WTC11 (cell line): ENCODE results near the gene NUMA1. TPM values are rescaled to one million over a fixed set of nuclear protein-coding genes. Genes with fewer than 3 reads are reported as not detected.

Experiments used
- ATAC-seq: fragments of 200-7000 bp; cut with Tn5 transposase; 2 replicates; pipeline ENCODE4 v1.10.0; 2021; ENCODE audit warnings: mild to moderate bottlenecking, moderate library complexity
- CTCF ChIA-PET: fragments of 300-600 bp; sonication (Branson Sonifier 250); formaldehyde crosslinking; loops from one replicate; lab custom pipeline; 2021; ENCODE audit warnings: antibody characterized with exemption; lab: Charles Lee
- POLR2A ChIA-PET: fragments of 350-600 bp; sonication (Branson Sonifier 250); formaldehyde crosslinking; loops from one replicate; lab custom pipeline; 2021; ENCODE audit warnings: antibody characterized with exemption; lab: Charles Lee
- DNase-seq: peaks from one replicate; pipeline ENCODE4 v3.0.0; 2021; ENCODE audit warnings: low spot score
- H3K27ac Mint-ChIP-seq: 2 replicates; pipeline ENCODE4 v1.8.0; 2021; ENCODE audit warnings: mixed read lengths
- H3K27me3 Mint-ChIP-seq: 2 replicates; pipeline ENCODE4 v1.8.0; 2021; ENCODE audit warnings: low read depth, mild to moderate bottlenecking, moderate library complexity, mixed read lengths
- H3K36me3 Mint-ChIP-seq: 2 replicates; pipeline ENCODE4 v1.8.0; 2021; ENCODE audit warnings: mixed read lengths
- H3K4me1 Mint-ChIP-seq: 2 replicates; pipeline ENCODE4 v1.8.0; 2022; ENCODE audit warnings: mixed read lengths
- H3K4me3 Mint-ChIP-seq: 2 replicates; pipeline ENCODE4 v1.8.0; 2021; ENCODE audit warnings: mild to moderate bottlenecking, moderate library complexity, mixed read lengths
- H3K9me3 Mint-ChIP-seq: 2 replicates; pipeline ENCODE4 v1.8.0; 2021; ENCODE audit warnings: mixed read lengths
- ARID4B ChIP-seq: sonication (generic); formaldehyde crosslinking; IDR thresholded peaks from 2 replicates; pipeline ENCODE4 v1.8.0; 2023; ENCODE audit warnings: missing genetic modification reagents, mild to moderate bottlenecking, borderline replicate concordance
- ATF2 ChIP-seq: sonication (generic); formaldehyde crosslinking; IDR thresholded peaks from 2 replicates; pipeline ENCODE4 v1.8.1; 2022; ENCODE audit warnings: low read depth, missing genetic modification reagents, borderline replicate concordance
- ATF6 ChIP-seq: sonication (generic); formaldehyde crosslinking; IDR thresholded peaks from 2 replicates; pipeline ENCODE4 v1.8.1; 2023; ENCODE audit warnings: mild to moderate bottlenecking, missing genetic modification reagents
- E2F4 ChIP-seq: sonication (generic); formaldehyde crosslinking; IDR thresholded peaks from 2 replicates; pipeline ENCODE4 v1.8.1; 2022; ENCODE audit warnings: low read depth, mild to moderate bottlenecking, moderate library complexity, missing genetic modification reagents, borderline replicate concordance
- ELF4 ChIP-seq: sonication (generic); formaldehyde crosslinking; IDR thresholded peaks from 2 replicates; pipeline ENCODE4 v1.8.1; 2022; ENCODE audit warnings: low read depth, mild to moderate bottlenecking, moderate library complexity, missing genetic modification reagents
- ESRRA ChIP-seq: sonication (generic); formaldehyde crosslinking; IDR thresholded peaks from 2 replicates; pipeline ENCODE4 v1.8.1; 2022; ENCODE audit warnings: mild to moderate bottlenecking, missing genetic modification reagents, borderline replicate concordance
- MYBL2 ChIP-seq: sonication (generic); formaldehyde crosslinking; IDR thresholded peaks from 2 replicates; pipeline ENCODE4 v1.8.1; 2023; ENCODE audit warnings: mild to moderate bottlenecking, moderate library complexity, missing genetic modification reagents
- NR3C1 ChIP-seq: sonication (generic); formaldehyde crosslinking; conservative IDR thresholded peaks from 2 replicates; pipeline ENCODE4 v1.8.1; 2023; ENCODE audit warnings: low read depth, mild to moderate bottlenecking, missing genetic modification reagents
- RELA ChIP-seq: sonication (generic); formaldehyde crosslinking; IDR thresholded peaks from 2 replicates; pipeline ENCODE4 v1.8.1; 2022; ENCODE audit warnings: missing genetic modification reagents, mild to moderate bottlenecking, borderline replicate concordance
- TCF7 ChIP-seq: sonication (generic); formaldehyde crosslinking; IDR thresholded peaks from 2 replicates; pipeline ENCODE4 v1.8.0; 2022; ENCODE audit warnings: mild to moderate bottlenecking, low read depth, missing genetic modification reagents, moderate library complexity
- ZBTB43 ChIP-seq: sonication (generic); formaldehyde crosslinking; IDR thresholded peaks from 2 replicates; pipeline ENCODE4 v1.8.1; 2023; ENCODE audit warnings: mild to moderate bottlenecking, missing genetic modification reagents
- ZNF281 ChIP-seq: sonication (generic); formaldehyde crosslinking; IDR thresholded peaks from 2 replicates; pipeline ENCODE4 v1.8.0; 2023; ENCODE audit warnings: mild to moderate bottlenecking, missing genetic modification reagents
- ZNF317 ChIP-seq: sonication (generic); formaldehyde crosslinking; IDR thresholded peaks from 2 replicates; pipeline ENCODE4 v1.8.1; 2023; ENCODE audit warnings: low read depth, mild to moderate bottlenecking, moderate library complexity, missing genetic modification reagents, borderline replicate concordance
- ZNF416 ChIP-seq: fragments of 250-450 bp; sonication (Bioruptor Pico); IDR thresholded peaks from 2 replicates; pipeline ENCODE4 v1.9.0; 2021; ENCODE audit warnings: mild to moderate bottlenecking, inconsistent platforms
- ZNF423 ChIP-seq: fragments of 250-450 bp; sonication (Bioruptor Pico); IDR thresholded peaks from 2 replicates; pipeline ENCODE4 v2.1.2; 2022; ENCODE audit warnings: mild to moderate bottlenecking, moderate library complexity
- ZSCAN18 ChIP-seq: fragments of 250-450 bp; sonication (Bioruptor Pico); IDR thresholded peaks from 2 replicates; pipeline ENCODE4 v2.1.2; 2022; ENCODE audit warnings: mild to moderate bottlenecking, moderate library complexity
- total RNA-seq: library from RNA; stranded (reverse); gene quantifications from 3 replicates; pipeline ENCODE4 v1.2.3, GENCODE V29; 2021

The NUMA1 gene
- total RNA-seq, 1 experiment from 2014 or later: 147 TPM

- TF ChIP-seq ARID4B (no peak), ZNF281 (CRISPR knock-in tag) (no peak), ZNF416 (CRISPR knock-in tag) (no peak), ZSCAN18 (CRISPR knock-in tag) (no peak), TCF7 (no peak), ZNF317 (no peak), NR3C1 (CRISPR knock-in tag) (no peak), ZBTB43 (CRISPR knock-in tag) (no peak), ELF4 (no peak)
Measured at GRCh38 chr11:72006309-72007088, 73.8 kb downstream of the NUMA1 start (continued).

GRCh38 chr11:72005347-72006260, 74.7 kb downstream of the NUMA1 start:
- Mint-ChIP-seq H3K27me3 (no peaks in the 10 kb centered on the region), H3K27ac (no peak overlapping the region), H3K4me3 (no peak overlapping the region), H3K9me3 (no peaks in the 10 kb centered on the region), H3K36me3 (peaks cover 72% of the 10 kb centered on the region), H3K4me1 (no peaks in the 10 kb centered on the region)
- ChIA-PET POLR2A (interaction anchor here (0.6 kb wide), 1 partner anchor 14 kb away, joined by 5 read pairs; no protein-coding TSS in a partner anchor), CTCF (interaction anchor here (0.7 to 2.3 kb wide), 3 partner anchors 10 to 20 kb away, joined by 3 to 8 read pairs (median 4); no protein-coding TSS in a partner anchor)
- DNase-seq (no peak), ATAC-seq (no peak)
- no peak for TF ChIP-seq ZNF416 (CRISPR knock-in tag)
- no peak for TF ChIP-seq ATF6
- TF ChIP-seq ZNF423: no peak
- TF ChIP-seq E2F4 (CRISPR knock-in tag): no peak
- TF ChIP-seq ZSCAN18 (CRISPR knock-in tag): no peak
- TF ChIP-seq MYBL2 (CRISPR knock-in tag): no peak
- TF ChIP-seq RELA: no peak
- no peak for TF ChIP-seq ESRRA (CRISPR knock-in tag)
- TF ChIP-seq ATF2 (CRISPR knock-in tag): no peak
